GM12801 (cell line): ENCODE results near the gene TAS2R3.

Experiments
- CTCF ChIP-seq: IDR thresholded peaks from one replicate; pipeline ENCODE4 v1.5.1; 2011; ENCODE audit warnings: control low read depth; ENCODE audit not compliant: insufficient read length; ENCODE audit errors: extremely low read depth

Gene TAS2R3

GRCh38 chr7:141763797-141764196, at the start of gene TAS2R3:
Gene TAS2R3 (plus strand): TSS chr7:141764097. CDS start chr7:141764159, 62 bp downstream.
- no peak for TF ChIP-seq CTCF

GRCh38 chr7:141714571-141714970, 49.3 kb upstream of the TAS2R3 start:
- TF ChIP-seq CTCF = no peak

- no peak for TF ChIP-seq CTCF
These were observed 48.9 kb upstream of the TAS2R3 start for GRCh38 chr7:141715018-141715417.

- TF ChIP-seq CTCF = no peak
These were observed 47.9 kb upstream of the TAS2R3 start for GRCh38 chr7:141715794-141716689.

GRCh38 chr7:141717450-141717849, 46.4 kb upstream of the TAS2R3 start:
- no peak for TF ChIP-seq CTCF

- no peak for TF ChIP-seq CTCF
These were observed 41.4 kb upstream of the TAS2R3 start for GRCh38 chr7:141722529-141722928.

GRCh38 chr7:141729020-141729419, 34.9 kb upstream of the TAS2R3 start:
- no peak for TF ChIP-seq CTCF
